HG03558 (cell line): ENCODE data around the gene TTYH1.

Experiments used
- ATAC-seq: cut with Tn5 transposase; IDR thresholded peaks from one replicate; pipeline ENCODE4 v1.9.1; 2021; ENCODE audit warnings: moderate number of reproducible peaks; ENCODE audit not compliant: unreplicated experiment; ENCODE audit errors: extremely low read depth

Gene TTYH1

GRCh38 chr19:54470991-54471782 lies 55.9 kb downstream of the TTYH1 start:
- no peak for ATAC-seq

- ATAC-seq, result no peak
These were observed 58.0 kb downstream of the TTYH1 start, which contains the start of gene CDC42EP5 for GRCh38 chr19:54473071-54473891. TSS of gene CDC42EP5 (minus strand) at chr19:54473296. CDS start at chr19:54465547, 7,749 bp downstream.

- no peak for ATAC-seq
These were observed 58.7 kb downstream of the TTYH1 start for GRCh38 chr19:54473892-54474372.

- ATAC-seq, result no peak
These were observed 60.4 kb downstream of the TTYH1 start for GRCh38 chr19:54475706-54476105.

- no peak for ATAC-seq
These were observed 62.4 kb downstream of the TTYH1 start for GRCh38 chr19:54477650-54478049.

- no peak for ATAC-seq
These were observed 63.5 kb downstream of the TTYH1 start for GRCh38 chr19:54478677-54479266.

- ATAC-seq, result no peak
These were observed 64.8 kb downstream of the TTYH1 start for GRCh38 chr19:54480051-54480450.

GRCh38 chr19:54481326-54481930 lies 66.2 kb downstream of the TTYH1 start:
- ATAC-seq, result no peak

GRCh38 chr19:54482889-54483288 lies 67.6 kb downstream of the TTYH1 start:
- ATAC-seq, result no peak

- no peak for ATAC-seq
These were observed 69.2 kb downstream of the TTYH1 start for GRCh38 chr19:54484451-54484850.

- ATAC-seq, result no peak
These were observed 70.6 kb downstream of the TTYH1 start for GRCh38 chr19:54485851-54486250.
